Endothelial cell of hepatic sinusoid (primary cell): ENCODE results near the gene TXNRD2.

Source experiments
- in situ Hi-C: cut with HindIII; loops from 2 replicates; pipeline ENCODE4 v1.10.0; 2017; ENCODE audit warnings: low sequenced_read_pairs

Gene TXNRD2

DNA sequence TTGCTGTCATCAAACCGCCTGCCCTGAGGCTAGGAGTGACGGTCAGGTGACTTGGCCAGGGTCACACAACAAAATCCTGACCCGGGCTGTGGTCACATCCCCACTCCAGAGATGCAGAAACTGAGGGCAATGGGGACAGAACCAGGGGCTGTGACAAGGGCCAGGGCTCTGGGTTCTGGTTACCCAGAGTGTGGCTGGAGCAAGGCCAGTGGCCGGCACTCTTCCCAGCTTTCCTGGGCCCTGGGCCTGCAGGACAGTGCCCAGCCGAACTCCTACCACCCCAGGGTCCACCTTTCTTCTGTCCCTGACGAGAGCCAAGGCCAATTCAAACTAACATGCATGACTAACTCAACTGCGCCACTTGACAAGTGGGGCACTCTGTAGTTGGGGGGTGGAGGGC is 39.1 kb upstream of the TXNRD2 start:
- in situ Hi-C loops = no loop called here

DNA sequence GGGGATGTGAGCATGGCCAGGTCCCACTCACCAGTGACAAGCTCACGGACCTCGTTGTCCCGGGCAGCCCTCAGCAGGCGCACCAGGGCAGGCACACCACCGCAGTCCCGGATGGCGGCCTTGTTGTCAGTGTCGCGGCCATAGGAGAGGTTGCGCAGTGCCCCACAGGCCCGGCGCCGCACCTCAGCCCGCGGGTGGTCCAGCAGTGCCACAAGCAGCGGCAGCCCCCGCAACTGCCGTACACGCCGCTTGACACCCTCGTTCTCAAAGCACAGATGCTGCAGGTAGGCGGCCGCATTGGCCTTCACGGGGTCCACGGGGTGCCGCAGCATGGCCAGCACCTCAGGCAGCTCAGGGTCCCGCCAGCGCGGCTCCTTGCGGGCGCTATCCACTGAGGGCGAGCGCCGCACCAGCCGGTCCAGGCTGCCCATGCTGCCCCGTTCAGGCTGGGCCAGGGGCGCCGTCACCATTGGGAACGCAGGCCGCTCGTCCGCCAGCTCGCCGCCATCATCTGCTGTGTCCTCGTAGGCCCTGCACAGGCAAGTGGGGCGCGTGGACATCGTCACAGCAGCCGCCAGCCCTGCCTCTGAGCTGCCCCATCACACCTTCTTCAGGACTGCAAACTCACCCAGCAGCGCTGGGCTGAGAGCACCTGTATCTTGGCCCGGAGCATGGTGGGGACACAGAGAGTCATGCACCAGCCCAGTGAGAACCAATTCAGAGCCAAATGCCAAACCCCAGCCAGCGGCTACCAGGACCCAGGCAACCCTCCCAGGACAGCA is 38.3 kb upstream of the TXNRD2 start:
- in situ Hi-C loops = loop anchor here (10.0 kb wide), 1 partner anchor 165 kb away; no protein-coding TSS in a partner anchor

DNA sequence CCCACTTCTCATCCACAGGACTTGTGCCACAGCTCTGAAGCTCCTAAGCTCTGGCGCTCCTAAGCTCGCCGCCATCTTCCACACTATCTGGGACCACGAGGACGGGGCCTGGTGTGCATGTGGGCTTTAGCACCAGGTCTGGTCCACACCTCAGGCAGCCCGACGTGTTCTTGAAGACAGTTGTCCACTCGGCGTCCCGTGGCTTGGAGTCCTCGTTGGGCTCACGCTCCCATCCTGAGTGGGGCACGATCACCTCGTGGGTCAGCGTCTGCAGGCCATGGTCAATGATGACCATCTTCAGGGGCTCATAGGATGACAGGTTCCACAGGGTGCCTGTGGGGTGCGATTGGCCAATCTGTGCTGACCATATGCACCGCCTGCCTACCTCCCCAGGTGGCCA is 37.1 kb upstream of the TXNRD2 start:
- in situ Hi-C loops = loop anchor here (10.0 kb wide), 1 partner anchor 166 kb away; no protein-coding TSS in a partner anchor

DNA sequence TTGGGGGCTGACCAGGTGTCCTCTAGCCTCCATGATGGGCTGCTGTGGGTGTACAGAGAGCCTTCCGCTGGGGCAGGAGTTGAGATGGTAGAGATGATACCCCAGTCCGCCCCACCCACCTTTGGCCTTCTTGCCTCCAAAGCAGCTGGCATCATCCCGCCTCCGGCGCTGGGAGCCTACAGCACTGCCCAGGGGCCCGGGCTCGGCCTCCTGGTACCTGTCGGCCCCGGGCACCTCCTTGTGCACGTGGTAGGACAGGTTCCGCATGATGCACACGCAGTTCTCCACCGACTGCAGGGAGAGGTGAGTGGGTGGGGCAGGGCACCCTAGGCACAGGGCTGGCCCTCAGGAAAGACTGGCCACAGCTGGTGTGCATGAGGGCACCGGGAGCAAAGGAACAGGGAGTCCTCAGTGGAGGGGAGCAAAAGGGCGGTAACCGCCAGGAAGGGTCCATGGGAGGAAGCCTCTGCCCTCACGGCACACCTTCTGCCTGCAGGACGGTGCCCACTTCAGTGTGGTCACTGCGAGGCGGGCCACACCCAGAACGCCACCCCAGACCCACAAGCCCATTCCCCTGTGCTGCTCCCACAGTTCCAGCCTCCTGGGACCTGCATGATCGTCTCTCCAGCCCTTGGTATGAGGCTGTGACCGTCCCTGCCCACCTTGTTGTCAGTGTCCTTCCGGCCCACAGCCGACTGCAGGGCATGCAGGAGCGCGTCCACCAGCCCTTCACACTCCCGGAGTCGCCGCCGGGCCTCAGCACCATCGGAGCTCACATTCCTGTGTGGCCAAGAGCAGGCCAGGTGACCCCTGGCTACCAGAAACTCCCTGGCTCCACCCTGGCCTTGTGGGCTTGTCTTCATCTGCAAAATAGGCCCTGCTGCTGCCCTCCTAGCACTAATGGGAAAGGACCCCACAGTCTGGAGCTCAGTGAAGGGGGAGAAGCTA is 36.0 kb upstream of the TXNRD2 start:
- in situ Hi-C loops = loop anchor here (10.0 kb wide), 1 partner anchor 167 kb away; no protein-coding TSS in a partner anchor

- in situ Hi-C loops = loop anchor here (10.0 kb wide), 1 partner anchor 168 kb away; no protein-coding TSS in a partner anchor
Observed at GRCh38 chr22:19976671-19977070, 35.1 kb upstream of the TXNRD2 start.

DNA sequence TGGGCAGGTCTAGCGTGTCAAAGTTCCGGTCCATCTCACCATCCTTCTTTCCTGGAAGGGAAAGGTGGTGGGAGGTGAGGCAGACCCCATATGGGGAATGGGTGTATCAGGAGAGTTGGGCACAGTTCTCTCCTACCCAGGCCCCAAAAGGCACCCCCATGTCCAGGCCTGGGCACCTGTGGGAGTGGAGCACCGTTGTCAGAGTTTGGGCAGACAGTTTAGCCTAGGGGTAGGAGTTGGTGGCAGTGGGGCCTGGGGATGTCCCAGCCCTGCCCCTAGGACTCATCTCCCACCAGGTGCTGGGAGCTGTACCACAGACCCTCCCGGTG is 34.1 kb upstream of the TXNRD2 start:
- in situ Hi-C loops = loop anchor here (10.0 kb wide), 1 partner anchor 169 kb away; no protein-coding TSS in a partner anchor

GRCh38 chr22:19974935-19975706 is 33.5 kb upstream of the TXNRD2 start:
- in situ Hi-C loops = loop anchor here (5.0 to 10.0 kb wide), 3 partner anchors 47 to 170 kb away; partner anchors contain the start of gene TANGO2

- in situ Hi-C loops = loop anchor here (5.0 to 10.0 kb wide), 3 partner anchors 48 to 170 kb away; partner anchors contain the start of gene TANGO2
Observed at GRCh38 chr22:19974268-19974861, 32.7 kb upstream of the TXNRD2 start.

- in situ Hi-C loops = loop anchor here (5.0 to 10.0 kb wide), 3 partner anchors 49 to 171 kb away; partner anchors contain the start of gene TANGO2
Observed at GRCh38 chr22:19973551-19974267, 32.1 kb upstream of the TXNRD2 start.

DNA sequence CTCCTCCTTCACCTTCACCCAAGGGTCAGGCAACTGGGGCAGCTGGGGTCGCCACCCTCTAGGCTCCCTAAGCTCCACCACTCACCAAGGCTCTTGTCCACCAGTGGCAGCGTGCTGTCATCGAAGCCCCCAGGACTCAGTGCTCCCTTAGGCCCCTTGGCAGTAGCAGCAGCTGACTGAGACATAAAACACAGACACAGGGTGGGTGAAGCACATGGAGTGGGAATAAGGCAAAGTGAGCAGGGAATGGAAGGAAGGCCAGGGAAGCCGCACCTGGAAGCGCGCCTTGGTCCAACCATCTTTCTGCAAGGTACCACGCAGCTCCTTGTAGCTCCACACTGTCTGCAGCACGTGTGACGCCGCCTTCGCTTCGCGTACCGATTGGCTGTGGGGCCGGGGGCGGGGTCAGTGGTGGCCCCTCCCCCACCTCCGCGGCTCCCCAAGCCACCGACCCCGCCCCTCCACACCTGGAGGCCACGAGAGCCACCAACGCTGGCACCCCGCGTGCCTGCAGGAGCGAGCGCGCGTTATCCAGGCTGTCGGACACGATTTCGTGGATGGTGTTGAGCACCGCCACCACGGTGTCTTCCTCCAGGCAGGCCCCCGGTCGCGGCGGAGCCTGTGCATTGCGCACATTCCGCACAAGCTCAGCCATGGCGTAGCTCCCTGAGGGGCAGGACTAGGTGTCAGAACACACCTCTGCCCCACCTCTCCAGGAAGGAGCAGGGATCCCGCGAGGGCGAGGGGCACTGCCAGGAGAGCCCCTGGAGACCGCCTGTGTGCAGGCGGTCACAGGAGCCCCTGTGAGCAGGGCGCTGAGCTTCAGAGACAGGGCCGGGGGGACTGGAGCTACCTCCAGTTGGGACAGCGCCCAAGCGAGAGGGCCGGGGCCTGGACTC is 31.3 kb upstream of the TXNRD2 start:
- in situ Hi-C loops = loop anchor here (5.0 to 10.0 kb wide), 3 partner anchors 49 to 172 kb away; partner anchors contain the start of gene TANGO2

DNA sequence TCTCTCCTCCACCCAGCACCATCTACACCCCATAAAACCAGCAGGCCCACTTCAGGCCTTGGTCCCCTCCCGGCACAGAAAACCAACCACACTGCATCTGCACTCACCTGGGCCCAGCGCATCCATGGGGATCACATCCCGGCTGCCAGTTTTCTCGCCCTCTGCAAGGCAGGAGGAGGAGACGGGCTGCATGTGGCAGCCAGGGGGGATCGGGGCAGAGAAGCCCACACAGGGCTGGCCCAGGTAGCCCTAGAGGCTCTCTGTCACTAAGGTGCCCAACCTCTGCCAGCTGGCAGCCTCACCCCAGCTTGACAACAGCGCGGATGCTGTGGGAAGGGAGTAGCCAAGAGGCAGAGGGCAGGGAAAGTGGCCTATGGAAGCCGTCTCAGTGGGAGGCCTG is 30.6 kb upstream of the TXNRD2 start:
- in situ Hi-C loops = loop anchor here (5.0 to 10.0 kb wide), 3 partner anchors 50 to 173 kb away; partner anchors contain the start of gene TANGO2

DNA sequence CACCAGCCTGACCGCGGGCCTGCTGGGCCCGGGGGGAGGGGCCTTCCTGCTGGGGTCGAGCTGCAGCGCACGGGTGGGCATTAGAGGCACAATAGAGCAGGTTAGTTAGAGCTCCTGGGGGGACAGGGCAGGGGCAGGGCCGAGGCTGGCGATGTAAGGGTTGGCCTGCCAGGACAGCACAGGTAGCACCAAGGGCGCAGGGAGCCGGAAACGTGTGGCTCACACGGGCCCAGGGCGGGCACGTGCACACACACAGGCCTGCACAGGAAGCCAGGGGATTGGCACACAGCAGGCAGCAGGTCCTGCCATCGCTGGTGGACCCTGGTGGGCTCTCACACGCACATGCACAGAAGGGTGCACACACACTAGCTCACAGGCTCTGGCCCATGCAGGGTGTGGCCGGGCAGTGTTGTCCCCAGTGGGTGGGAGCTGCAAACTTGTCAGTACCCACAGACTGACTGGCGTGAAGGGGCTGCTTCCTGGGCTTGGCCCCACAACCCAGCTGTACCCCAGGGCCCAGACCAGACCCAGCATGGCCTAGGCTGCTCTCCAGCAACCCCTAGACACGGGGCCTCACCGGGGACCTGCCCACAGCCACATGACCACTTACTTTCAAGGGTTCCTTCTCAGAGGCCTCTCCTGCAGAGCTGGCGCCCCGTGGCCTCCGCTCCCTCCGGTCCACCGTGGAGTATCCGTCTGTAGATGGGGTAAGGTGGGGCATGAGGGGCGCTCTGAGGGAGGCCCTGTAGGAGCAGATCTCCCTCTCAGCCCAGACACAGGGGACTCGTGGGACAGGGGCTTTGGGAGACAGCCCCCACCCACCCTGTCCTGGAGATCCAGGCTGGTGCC is 29.9 kb upstream of the TXNRD2 start:
- in situ Hi-C loops = loop anchor here (5.0 to 10.0 kb wide), 3 partner anchors 49 to 173 kb away; partner anchors contain the start of gene TANGO2

GRCh38 chr22:19970479-19971275 is 29.1 kb upstream of the TXNRD2 start:
- in situ Hi-C loops = loop anchor here (5.0 to 10.0 kb wide), 3 partner anchors 48 to 174 kb away; partner anchors contain the start of gene TANGO2

DNA sequence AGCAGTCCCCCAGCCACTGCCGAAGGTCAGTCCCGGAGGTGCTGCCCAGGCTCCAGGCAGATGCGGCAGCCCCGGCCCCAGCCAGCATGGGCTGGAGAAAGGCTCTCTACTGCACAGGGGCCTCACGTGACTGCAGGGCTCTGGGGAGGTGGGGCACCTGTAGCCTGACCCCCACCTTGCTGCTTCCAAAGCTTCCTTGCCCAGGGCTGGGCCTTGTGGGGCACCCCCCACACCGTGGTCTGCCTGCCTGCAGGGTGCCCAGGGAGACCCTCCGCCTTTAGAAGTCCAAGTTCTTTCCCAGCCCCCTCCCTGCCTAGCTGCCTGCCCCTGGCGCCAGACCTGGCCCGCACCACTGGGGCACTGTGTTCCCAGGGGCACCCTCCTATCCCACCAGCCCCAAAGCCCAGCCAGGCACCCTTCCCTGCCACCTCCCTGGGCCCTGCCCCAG is 28.4 kb upstream of the TXNRD2 start:
- in situ Hi-C loops = loop anchor here (5.0 to 10.0 kb wide), 3 partner anchors 48 to 175 kb away; partner anchors contain the start of gene TANGO2

DNA sequence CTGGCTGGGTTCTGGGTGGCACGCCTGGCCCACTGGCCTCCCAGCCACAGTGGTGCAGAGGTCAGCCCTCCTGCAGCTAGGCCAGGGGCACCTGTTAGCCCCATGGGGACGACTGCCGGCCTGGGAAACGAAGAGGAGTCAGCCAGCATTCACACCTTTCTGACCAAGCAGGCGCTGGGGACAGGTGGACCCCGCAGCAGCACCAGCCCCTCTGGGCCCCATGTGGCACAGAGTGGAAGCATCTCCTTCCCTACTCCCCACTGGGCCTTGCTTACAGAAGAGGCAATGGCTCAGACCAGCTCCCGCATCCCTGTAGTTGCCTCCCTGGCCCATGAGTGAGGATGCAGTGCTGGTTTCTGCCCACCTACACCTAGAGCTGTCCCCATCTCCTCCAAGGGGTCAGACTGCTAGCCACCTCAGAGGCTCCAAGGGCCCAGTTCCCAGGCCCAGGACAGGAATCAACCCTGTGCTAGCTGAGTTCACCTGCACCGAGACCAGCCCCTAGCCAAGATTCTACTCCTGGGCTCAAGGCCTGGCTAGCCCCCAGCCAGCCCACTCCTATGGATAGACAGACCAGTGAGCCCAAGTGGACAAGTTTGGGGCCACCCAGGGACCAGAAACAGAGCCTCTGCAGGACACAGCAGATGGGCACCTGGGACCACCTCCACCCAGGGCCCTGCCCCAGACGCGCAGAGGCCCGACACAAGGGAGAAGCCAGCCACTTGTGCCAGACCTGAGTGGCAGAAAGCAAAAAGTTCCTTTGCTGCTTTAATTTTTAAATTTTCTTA is 27.7 kb upstream of the TXNRD2 start:
- in situ Hi-C loops = no loop called here
